Measurements from ENCODE around the gene ACSF3.

The ACSF3 gene

GRCh38 chr16:89111263-89111662, 17.6 kb downstream of the ACSF3 start:
- TF ChIP-seq ZFP69B (tag by site-specific recombination; IDR thresholded peaks at IDR 0.05) (no peak), ZNF169 (tag by site-specific recombination; IDR thresholded peaks at IDR 0.05) (no peak), ZNF423 (tag by site-specific recombination; IDR thresholded peaks at IDR 0.05) (no peak), ZBTB6 (tag by site-specific recombination; IDR thresholded peaks at IDR 0.05) (no peak), ZNF404 (tag by site-specific recombination; IDR thresholded peaks at IDR 0.05) (no peak), ZNF114 (tag by site-specific recombination; IDR thresholded peaks at IDR 0.05) (no peak), ZNF629 (tag by site-specific recombination; IDR thresholded peaks at IDR 0.05) (no peak)
- Histone ChIP-seq H3K4me3 (ENCODE audit: low read depth, low read length) (no peak overlapping the region), H3K36me3 (ENCODE audit: control insufficient read depth in 2 of 2, insufficient read depth in 1 of 2, low read length in 2 of 2) (peaks cover 13 to 78% of the 10 kb centered on the region in 2 experiments; a peak in 2 of 3 replicates), H3K27ac (ENCODE audit: extremely low read depth, low read depth, low read length) (no peak overlapping the region), H3K9me3 (ENCODE audit: control insufficient read depth, insufficient read depth, low read depth, low read length) (no peaks in the 10 kb centered on the region), H3K4me1 (ENCODE audit: control insufficient read depth, insufficient read depth, low read length) (no peaks in the 10 kb centered on the region)
- ChIA-PET POLR2A (no interaction called here), CTCF (no interaction called here)

- POLR2A ChIA-PET = no interaction called here
- peaks cover 12 to 79% of the 10 kb centered on the region in 2 experiments; a peak in 2 of 3 replicates for H3K36me3 ChIP-seq (ENCODE audit: control insufficient read depth in 2 of 2, insufficient read depth in 1 of 2, low read length in 2 of 2)
Measured at GRCh38 chr16:89112377-89113151, 18.9 kb downstream of the ACSF3 start.

GRCh38 chr16:89113152-89113547, 19.5 kb downstream of the ACSF3 start:
- Histone ChIP-seq H3K4me1 (ENCODE audit: control insufficient read depth, insufficient read depth, low read length) (no peaks in the 10 kb centered on the region), H3K36me3 (ENCODE audit: control insufficient read depth in 2 of 2, insufficient read depth in 1 of 2, low read length in 2 of 2) (peaks cover 12 to 80% of the 10 kb centered on the region in 2 experiments; a peak in 2 of 3 replicates), H3K4me3 (ENCODE audit: low read depth, low read length) (no peak overlapping the region), H3K9me3 (ENCODE audit: control insufficient read depth, insufficient read depth, low read depth, low read length) (no peaks in the 10 kb centered on the region), H3K27ac (ENCODE audit: extremely low read depth, low read depth, low read length) (no peak overlapping the region)
- CTCF ChIA-PET = no interaction called here
- POLR2A ChIA-PET = no interaction called here
- no peak for TF ChIP-seq ZNF580 (tag by site-specific recombination; IDR thresholded peaks at IDR 0.05)
- TF ChIP-seq ZNF830 (tag by site-specific recombination; IDR thresholded peaks at IDR 0.05; ENCODE audit: low read depth) = no peak
- TF ChIP-seq ZBTB11 (tag by site-specific recombination; conservative IDR thresholded peaks at IDR 0.05; ENCODE audit: low read depth) = 0 out of 2 replicates have a peak, but pooled peaks have one; percentile 37
- TF ChIP-seq ZNF596 (tag by site-specific recombination; IDR thresholded peaks at IDR 0.05) = no peak

More at GRCh38 chr16:89112377-89113151, 18.9 kb downstream of the ACSF3 start:
- Histone ChIP-seq H3K4me3 (ENCODE audit: low read depth, low read length) (no peak overlapping the region), H3K27ac (ENCODE audit: extremely low read depth, low read depth, low read length) (no peak overlapping the region), H3K9me3 (ENCODE audit: control insufficient read depth, insufficient read depth, low read depth, low read length) (no peaks in the 10 kb centered on the region), H3K4me1 (ENCODE audit: control insufficient read depth, insufficient read depth, low read length) (no peaks in the 10 kb centered on the region)
- no peak for TF ChIP-seq KLF16 (tag by site-specific recombination; IDR thresholded peaks at IDR 0.05)
- TF ChIP-seq ZNF660 (tag by site-specific recombination; IDR thresholded peaks at IDR 0.05) = no peak
- TF ChIP-seq PRDM4 (tag by site-specific recombination; IDR thresholded peaks at IDR 0.05) = no peak
- TF ChIP-seq HOXA7 (CRISPR knock-in tag; IDR thresholded peaks at IDR 0.05; ENCODE audit: borderline replicate concordance) = no peak
- peak; percentile 37; the same call in 1 of the 2 replicates for TF ChIP-seq BCL6B (tag by site-specific recombination; IDR thresholded peaks at IDR 0.05)
- peak; percentile 71 for TF ChIP-seq ZNF366 (tag by site-specific recombination; conservative IDR thresholded peaks at IDR 0.05)
- CTCF ChIA-PET = no interaction called here
